Measurements from ENCODE around the gene GJD4. TPM values are rescaled to one million over a fixed set of nuclear protein-coding genes. Genes with fewer than 3 reads are reported as not detected.

Gene GJD4
- total RNA-seq, 1 donor from 2014 or later = not detected

DNA sequence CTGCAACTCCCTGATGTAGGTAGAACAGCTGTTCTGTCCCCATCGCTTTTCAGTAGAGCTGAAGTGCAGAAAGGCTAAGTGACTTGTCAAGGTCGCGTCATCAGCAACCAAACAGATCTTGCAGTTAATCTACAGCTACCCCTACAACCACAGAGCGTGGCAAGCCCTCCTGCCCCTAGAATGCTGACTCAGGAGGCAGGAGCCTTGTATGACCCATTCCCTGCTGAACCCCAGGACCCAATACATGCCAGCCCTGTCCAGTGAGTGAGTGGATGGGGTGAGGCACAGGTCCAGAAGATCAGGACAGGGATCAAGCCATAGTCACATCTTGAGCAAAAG is 26.6 kb upstream of the GJD4 start:
- Histone ChIP-seq H3K36me3 (peaks cover 4% of the 10 kb centered on the region), H3K4me1 (no peaks in the 10 kb centered on the region), H3K9me3 (no peaks in the 10 kb centered on the region), H3K4me3 (no peak overlapping the region), H3K27me3 (ENCODE audit: low read depth) (no peaks in the 10 kb centered on the region), H3K27ac (no peak overlapping the region)
- no peak for DNase-seq
- ATAC-seq = no peak
- TF ChIP-seq, protein P1, sequence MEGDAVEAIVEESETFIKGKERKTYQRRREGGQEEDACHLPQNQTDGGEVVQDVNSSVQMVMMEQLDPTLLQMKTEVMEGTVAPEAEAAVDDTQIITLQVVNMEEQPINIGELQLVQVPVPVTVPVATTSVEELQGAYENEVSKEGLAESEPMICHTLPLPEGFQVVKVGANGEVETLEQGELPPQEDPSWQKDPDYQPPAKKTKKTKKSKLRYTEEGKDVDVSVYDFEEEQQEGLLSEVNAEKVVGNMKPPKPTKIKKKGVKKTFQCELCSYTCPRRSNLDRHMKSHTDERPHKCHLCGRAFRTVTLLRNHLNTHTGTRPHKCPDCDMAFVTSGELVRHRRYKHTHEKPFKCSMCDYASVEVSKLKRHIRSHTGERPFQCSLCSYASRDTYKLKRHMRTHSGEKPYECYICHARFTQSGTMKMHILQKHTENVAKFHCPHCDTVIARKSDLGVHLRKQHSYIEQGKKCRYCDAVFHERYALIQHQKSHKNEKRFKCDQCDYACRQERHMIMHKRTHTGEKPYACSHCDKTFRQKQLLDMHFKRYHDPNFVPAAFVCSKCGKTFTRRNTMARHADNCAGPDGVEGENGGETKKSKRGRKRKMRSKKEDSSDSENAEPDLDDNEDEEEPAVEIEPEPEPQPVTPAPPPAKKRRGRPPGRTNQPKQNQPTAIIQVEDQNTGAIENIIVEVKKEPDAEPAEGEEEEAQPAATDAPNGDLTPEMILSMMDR (IDR thresholded peaks at IDR 0.05) = no peak
- intact Hi-C loops (cut with DNase I) = no loop called here

DNA sequence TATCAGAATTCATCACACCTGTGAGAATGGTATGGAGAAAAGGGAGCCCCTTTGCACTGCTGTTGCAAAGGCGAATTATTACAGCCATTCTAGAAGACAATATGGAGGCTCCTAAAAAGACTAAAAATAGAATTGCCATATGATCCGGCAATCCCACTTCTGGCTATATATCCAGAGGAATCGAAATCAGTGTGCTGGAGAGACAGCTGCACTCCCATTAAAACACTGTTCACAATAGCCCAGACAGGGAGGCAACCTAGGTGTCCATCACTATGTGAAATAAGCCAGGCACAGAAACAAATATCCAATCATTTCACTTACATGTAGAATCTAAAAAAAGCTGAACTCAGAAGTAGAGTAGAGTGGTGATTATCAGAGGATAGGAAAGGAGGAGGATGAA is 26.0 kb upstream of the GJD4 start:
- DNase-seq = no peak
- intact Hi-C loops (cut with DNase I) = no loop called here
- no peak for ATAC-seq
- Histone ChIP-seq H3K36me3 (no peaks in the 10 kb centered on the region), H3K4me1 (no peaks in the 10 kb centered on the region), H3K27me3 (ENCODE audit: low read depth) (no peaks in the 10 kb centered on the region), H3K9me3 (no peaks in the 10 kb centered on the region), H3K27ac (no peak overlapping the region), H3K4me3 (no peak overlapping the region)
- TF ChIP-seq, protein P1 (IDR thresholded peaks at IDR 0.05) = no peak

DNA sequence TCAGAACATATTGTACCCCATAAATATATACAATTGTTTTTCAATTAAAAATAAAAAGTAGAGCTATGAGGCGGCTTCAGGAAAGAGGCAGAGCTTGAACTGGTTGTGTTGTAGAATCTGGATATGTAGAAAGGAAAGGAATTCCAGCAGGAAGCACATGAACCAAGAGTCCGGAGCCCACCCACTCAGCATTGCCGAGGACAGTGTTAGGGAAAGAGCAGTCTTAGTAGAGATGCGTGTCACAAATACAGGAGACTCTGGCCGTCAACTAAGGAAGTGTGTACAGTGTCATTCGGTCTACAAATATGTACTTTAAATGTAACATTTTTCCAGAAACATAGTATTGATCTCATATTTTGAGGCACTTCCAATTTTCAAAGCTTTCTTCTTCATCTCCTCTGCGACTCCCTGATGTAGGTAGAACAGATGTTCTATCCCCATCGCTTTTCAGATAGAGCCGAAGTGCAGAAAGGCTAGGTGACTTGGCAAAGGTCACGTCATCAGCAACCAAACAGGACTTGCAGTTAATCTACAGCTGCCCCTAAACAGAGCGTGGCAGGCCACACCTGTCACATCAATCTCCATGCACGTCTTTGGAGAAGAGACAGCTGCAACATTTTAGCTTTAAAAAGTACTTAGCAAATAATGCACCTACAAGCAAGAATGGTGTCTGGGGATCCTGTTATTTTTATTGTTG is 25.3 kb upstream of the GJD4 start:
- Histone ChIP-seq H3K4me1 (no peaks in the 10 kb centered on the region), H3K4me3 (no peak overlapping the region), H3K36me3 (no peaks in the 10 kb centered on the region), H3K27ac (no peak overlapping the region), H3K9me3 (no peaks in the 10 kb centered on the region), H3K27me3 (ENCODE audit: low read depth) (no peaks in the 10 kb centered on the region)
- no peak for ATAC-seq
- intact Hi-C loops (cut with DNase I) = no loop called here
- TF ChIP-seq, protein P1 (IDR thresholded peaks at IDR 0.05) = no peak
- DNase-seq = no peak

DNA sequence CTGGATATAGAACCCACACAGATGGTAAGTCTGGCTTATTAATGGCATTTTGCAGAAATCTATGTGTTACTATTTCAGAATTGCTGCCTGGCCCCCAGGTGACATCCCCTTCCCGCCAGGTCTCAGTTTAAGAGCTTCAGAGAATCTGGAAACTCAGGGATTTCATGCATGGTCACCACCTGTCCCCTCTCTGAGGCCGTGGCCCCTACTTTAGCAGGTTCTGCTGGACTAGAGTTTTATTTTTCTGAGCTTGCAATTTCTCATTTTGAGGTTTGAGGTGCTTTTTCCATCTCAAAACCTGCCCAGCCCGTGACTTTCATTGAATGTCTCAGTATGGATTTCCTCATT is 24.7 kb upstream of the GJD4 start:
- no peaks in the 10 kb centered on the region for H3K27me3 ChIP-seq (ENCODE audit: low read depth)
- H3K4me3 ChIP-seq = no peak overlapping the region
- intact Hi-C loops (cut with DNase I) = no loop called here
- DNase-seq (no peak), ATAC-seq (no peak)
- TF ChIP-seq, protein P1 (IDR thresholded peaks at IDR 0.05) = no peak
- H3K4me1 ChIP-seq = no peaks in the 10 kb centered on the region
- no peak overlapping the region for H3K27ac ChIP-seq
- H3K9me3 ChIP-seq = no peaks in the 10 kb centered on the region
- H3K36me3 ChIP-seq = no peaks in the 10 kb centered on the region

DNA sequence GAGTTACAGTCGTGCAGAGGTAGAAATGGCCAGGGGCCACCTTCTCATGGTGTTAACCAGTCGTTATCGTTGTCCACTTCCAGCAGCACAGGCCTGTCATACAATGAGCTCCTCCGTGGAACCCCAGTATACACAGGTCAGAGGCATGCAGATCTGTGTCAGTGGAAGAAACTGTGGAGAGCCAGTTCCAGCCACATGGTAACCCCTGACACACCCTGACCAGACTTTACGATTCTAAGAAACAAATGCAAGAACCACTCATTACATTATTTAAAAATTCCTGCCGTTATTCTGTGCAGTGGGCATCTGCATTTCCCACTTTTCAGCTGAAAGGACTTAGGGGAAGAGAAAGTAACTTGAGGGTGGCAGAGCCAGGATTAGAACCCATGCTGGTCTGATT is 23.5 kb upstream of the GJD4 start:
- no peaks in the 10 kb centered on the region for H3K36me3 ChIP-seq
- H3K4me1 ChIP-seq = no peaks in the 10 kb centered on the region
- ATAC-seq (no peak), DNase-seq (no peak)
- no peak overlapping the region for H3K4me3 ChIP-seq
- H3K27ac ChIP-seq = no peak overlapping the region
- TF ChIP-seq, protein P1 (IDR thresholded peaks at IDR 0.05) = no peak
- intact Hi-C loops (cut with DNase I) = no loop called here
- no peaks in the 10 kb centered on the region for H3K27me3 ChIP-seq (ENCODE audit: low read depth)
- H3K9me3 ChIP-seq = no peaks in the 10 kb centered on the region

DNA sequence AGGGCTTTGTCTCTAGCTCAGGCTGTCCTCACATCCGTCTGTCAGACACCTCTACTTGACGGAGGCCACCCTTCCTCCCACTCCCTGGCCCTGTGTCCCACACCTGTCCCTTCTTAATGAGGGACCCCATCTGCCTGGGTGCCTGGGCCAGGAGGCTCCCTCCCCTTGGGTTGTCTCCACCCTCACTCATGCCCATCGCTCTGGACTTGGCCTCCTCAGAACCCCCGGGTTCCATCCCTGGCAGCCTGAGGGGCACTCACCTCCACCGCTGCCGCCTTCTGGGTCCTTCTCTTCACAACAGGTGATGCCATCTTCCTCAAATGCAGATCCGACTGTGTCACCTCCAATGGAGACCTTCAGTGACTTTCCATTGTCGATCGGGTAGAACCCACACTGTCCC is 20.2 kb upstream of the GJD4 start:
- Histone ChIP-seq H3K4me3 (no peak overlapping the region), H3K9me3 (no peaks in the 10 kb centered on the region), H3K4me1 (no peaks in the 10 kb centered on the region), H3K36me3 (no peaks in the 10 kb centered on the region), H3K27ac (no peak overlapping the region), H3K27me3 (ENCODE audit: low read depth) (no peaks in the 10 kb centered on the region)
- TF ChIP-seq, protein P1 (IDR thresholded peaks at IDR 0.05) = no peak
- DNase-seq (no peak), ATAC-seq (no peak)
- intact Hi-C loops (cut with DNase I) = no loop called here

Measured in lower lobe of right lung (tissue), 2 donors.